PC-3 (cell line): ENCODE data around the gene MYLK.

Experiments
- CTCF ChIP-seq: fragments of 300-600 bp; sonication (generic); conservative IDR thresholded peaks from 2 replicates; pipeline ENCODE4 v1.5.1; 2017; ENCODE audit warnings: antibody characterized with exemption, low read depth, mild to moderate bottlenecking, low read length
- EZH2 ChIP-seq: fragments of 300-600 bp; sonication (generic); IDR thresholded peaks from one replicate; pipeline ENCODE4 v1.6.1; 2017; ENCODE audit warnings: antibody characterized with exemption, mild to moderate bottlenecking, low read length; ENCODE audit not compliant: unreplicated experiment
- EZH2phosphoT487 ChIP-seq: fragments of 300-600 bp; sonication (generic); IDR thresholded peaks from 2 replicates; pipeline ENCODE4 v1.6.1; 2018; ENCODE audit warnings: mild to moderate bottlenecking, antibody characterized with exemption, low read length, borderline replicate concordance

GRCh38 chr3:123803521-123803920, 80.6 kb downstream of the MYLK start:
- TF ChIP-seq CTCF: no peak
- TF ChIP-seq EZH2: no peak
- TF ChIP-seq EZH2phosphoT487: no peak
